Smooth muscle cell of the coronary artery (primary cell): ENCODE measurements around the gene RASGEF1C. TPM values are rescaled to one million over a fixed set of nuclear protein-coding genes. Genes with fewer than 3 reads are reported as not detected.

ENCODE experiments used
- total RNA-seq: library from RNA; depleted of rRNA; stranded (reverse); fragments of >200 nt; gene quantifications from 2 replicates; pipeline ENCODE4 v1.2.3, GENCODE V29; 2014; ENCODE audit warnings: low replicate concordance

RASGEF1C gene
- total RNA-seq, result not detected in 2 replicates

DNA sequence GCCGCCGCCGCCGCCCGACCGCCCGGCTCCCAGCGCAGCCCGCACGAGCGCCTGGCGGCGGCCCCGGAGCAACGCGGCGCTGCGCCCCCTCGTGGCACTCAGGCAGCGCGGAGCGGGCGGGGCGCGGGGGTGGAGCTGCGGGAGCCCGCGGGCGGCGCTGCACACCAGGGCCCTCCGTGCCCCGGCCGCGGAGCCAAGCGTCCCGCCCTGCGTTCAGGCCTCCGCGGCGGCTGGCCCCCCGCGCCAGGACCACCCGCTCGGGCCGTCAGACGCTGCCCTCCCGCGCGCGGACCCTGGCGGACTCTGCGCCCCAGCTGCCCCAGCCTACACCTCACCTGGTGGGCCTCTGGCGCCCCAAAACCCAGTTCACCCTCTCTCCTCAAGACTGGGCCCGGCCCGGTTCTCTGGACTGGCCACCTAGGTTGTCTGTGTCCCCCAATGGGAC is at the start of gene RASGEF1C:
TSS of gene RASGEF1C (minus strand) at position 75 of the 445 bp plus-strand sequence. CDS start 71,159 bp downstream, outside the sequence.

GRCh38 chr5:180071531-180072255 is 137.3 kb downstream of the RASGEF1C start, which contains the start of gene RNF130:
TSS of gene RNF130 (minus strand) at chr5:180071759. CDS start at chr5:180071702, 57 bp downstream.

Other genes with a start within 250 kb of the RASGEF1C start
- gene RNF130, start 137.5 kb downstream of the RASGEF1C start, total RNA-seq, result 10.4 and 27.8 TPM in 2 replicates
- gene MAPK9, start 82.9 kb upstream of the RASGEF1C start, total RNA-seq, result 29.7 and 34.6 TPM in 2 replicates
- gene GFPT2, start 144.1 kb upstream of the RASGEF1C start, total RNA-seq, result 57.2 and 64.9 TPM in 2 replicates